ENCODE measurements around the gene UBR3.

Gene UBR3

GRCh38 chr2:169796441-169796840, 30.8 kb upstream of the UBR3 start:
- no peaks in the 10 kb centered on the region for H3K4me1 ChIP-seq (ENCODE audit: low read length)
- H3F3A ChIP-seq (ENCODE audit: insufficient read depth, low read length): peaks cover 8% of the 10 kb centered on the region; the same call in 1 of the 2 replicates
- H4K20me1 ChIP-seq (ENCODE audit: insufficient read depth, low read length): no peaks in the 10 kb centered on the region
- H3K27me3 ChIP-seq (replicated peaks; ENCODE audit: insufficient read depth, low read length): no peaks in the 10 kb centered on the region
- H2AFZ ChIP-seq (ENCODE audit: low read length): no peak overlapping the region
- no peak for TF ChIP-seq EZH2 (optimal IDR thresholded peaks at IDR 0.05; ENCODE audit: low read depth, low read length)
- TF ChIP-seq, protein P1, sequence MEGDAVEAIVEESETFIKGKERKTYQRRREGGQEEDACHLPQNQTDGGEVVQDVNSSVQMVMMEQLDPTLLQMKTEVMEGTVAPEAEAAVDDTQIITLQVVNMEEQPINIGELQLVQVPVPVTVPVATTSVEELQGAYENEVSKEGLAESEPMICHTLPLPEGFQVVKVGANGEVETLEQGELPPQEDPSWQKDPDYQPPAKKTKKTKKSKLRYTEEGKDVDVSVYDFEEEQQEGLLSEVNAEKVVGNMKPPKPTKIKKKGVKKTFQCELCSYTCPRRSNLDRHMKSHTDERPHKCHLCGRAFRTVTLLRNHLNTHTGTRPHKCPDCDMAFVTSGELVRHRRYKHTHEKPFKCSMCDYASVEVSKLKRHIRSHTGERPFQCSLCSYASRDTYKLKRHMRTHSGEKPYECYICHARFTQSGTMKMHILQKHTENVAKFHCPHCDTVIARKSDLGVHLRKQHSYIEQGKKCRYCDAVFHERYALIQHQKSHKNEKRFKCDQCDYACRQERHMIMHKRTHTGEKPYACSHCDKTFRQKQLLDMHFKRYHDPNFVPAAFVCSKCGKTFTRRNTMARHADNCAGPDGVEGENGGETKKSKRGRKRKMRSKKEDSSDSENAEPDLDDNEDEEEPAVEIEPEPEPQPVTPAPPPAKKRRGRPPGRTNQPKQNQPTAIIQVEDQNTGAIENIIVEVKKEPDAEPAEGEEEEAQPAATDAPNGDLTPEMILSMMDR (IDR thresholded peaks at IDR 0.05; ENCODE audit: low read length): no peak
- TF ChIP-seq EZH2phosphoT487 (IDR thresholded peaks at IDR 0.05; ENCODE audit: low read length): no peak
- DNase-seq: no peak
- no peaks in the 10 kb centered on the region for H3K9me2 ChIP-seq (replicated peaks; ENCODE audit: insufficient read depth, low read length)
- no peaks in the 10 kb centered on the region for H3K36me3 ChIP-seq (replicated peaks; ENCODE audit: insufficient read depth, low read length)
- H3K4me3 ChIP-seq (ENCODE audit: low read length): no peak overlapping the region
- H3K9ac ChIP-seq (ENCODE audit: low read length): no peak overlapping the region
- H3K4me2 ChIP-seq (ENCODE audit: low read depth, low read length): no peak overlapping the region
- peaks cover 24% of the 10 kb centered on the region for H3K79me2 ChIP-seq (ENCODE audit: low read length)
- H3K27ac ChIP-seq (ENCODE audit: low read length): no peak overlapping the region
- H3K9me3 ChIP-seq (replicated peaks; ENCODE audit: insufficient read depth, low read length): no peaks in the 10 kb centered on the region

DNA sequence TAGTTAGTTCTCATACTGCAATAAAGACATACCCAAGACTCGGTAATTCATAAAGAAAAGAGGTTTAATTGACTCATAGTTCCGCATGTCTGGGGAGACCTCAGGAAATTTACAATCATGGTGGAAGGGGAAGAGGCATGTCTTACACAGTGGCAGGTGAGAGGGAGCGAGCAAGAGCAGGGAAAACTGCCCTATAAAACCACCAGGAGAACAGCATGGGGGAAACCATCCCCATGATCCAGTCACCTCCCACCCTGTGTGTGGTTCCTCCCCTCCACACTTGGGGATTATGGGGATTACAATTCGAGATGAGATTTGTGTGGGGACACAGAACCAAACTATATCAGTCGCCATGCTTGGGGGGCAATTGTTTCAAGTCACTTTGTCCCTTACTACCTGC, 29.7 kb upstream of the UBR3 start:
- peaks cover 36% of the 10 kb centered on the region for H3K79me2 ChIP-seq (ENCODE audit: low read length)
- H4K20me1 ChIP-seq (ENCODE audit: insufficient read depth, low read length): no peaks in the 10 kb centered on the region; the same call in 1 of the 2 replicates
- H3K27me3 ChIP-seq (replicated peaks; ENCODE audit: insufficient read depth, low read length): no peaks in the 10 kb centered on the region
- no peak overlapping the region for H3K27ac ChIP-seq (ENCODE audit: low read length)
- H3F3A ChIP-seq (ENCODE audit: insufficient read depth, low read length): peaks cover 8% of the 10 kb centered on the region; the same call in 1 of the 2 replicates
- H3K36me3 ChIP-seq (replicated peaks; ENCODE audit: insufficient read depth, low read length): no peaks in the 10 kb centered on the region
- H2AFZ ChIP-seq (ENCODE audit: low read length): peak overlapping the region; percentile 81
- TF ChIP-seq EZH2phosphoT487 (IDR thresholded peaks at IDR 0.05; ENCODE audit: low read length): no peak
- TF ChIP-seq, protein P1 (IDR thresholded peaks at IDR 0.05; ENCODE audit: low read length): no peak
- TF ChIP-seq EZH2 (optimal IDR thresholded peaks at IDR 0.05; ENCODE audit: low read depth, low read length): no peak
- no peak overlapping the region for H3K9ac ChIP-seq (ENCODE audit: low read length)
- no peak for DNase-seq
- no peak overlapping the region for H3K4me2 ChIP-seq (ENCODE audit: low read depth, low read length)
- no peak overlapping the region for H3K4me3 ChIP-seq (ENCODE audit: low read length)
- no peaks in the 10 kb centered on the region for H3K4me1 ChIP-seq (ENCODE audit: low read length)
- H3K9me3 ChIP-seq (replicated peaks; ENCODE audit: insufficient read depth, low read length): no peaks in the 10 kb centered on the region
- H3K9me2 ChIP-seq (replicated peaks; ENCODE audit: insufficient read depth, low read length): no peaks in the 10 kb centered on the region

GRCh38 chr2:169798397-169798717, 28.9 kb upstream of the UBR3 start:
- Histone ChIP-seq H3K4me2 (ENCODE audit: low read depth, low read length) (peak overlapping the region; percentile 74; the same call in 1 of the 2 replicates), H3K79me2 (ENCODE audit: low read length) (peaks cover 43% of the 10 kb centered on the region), H3K36me3 (replicated peaks; ENCODE audit: insufficient read depth, low read length) (no peaks in the 10 kb centered on the region), H3K4me3 (ENCODE audit: low read length) (peak overlapping the region; percentile 72), H3K9me3 (replicated peaks; ENCODE audit: insufficient read depth, low read length) (no peaks in the 10 kb centered on the region), H3K9me2 (replicated peaks; ENCODE audit: insufficient read depth, low read length) (no peaks in the 10 kb centered on the region), H3K4me1 (ENCODE audit: low read length) (no peaks in the 10 kb centered on the region), H3K27ac (ENCODE audit: low read length) (peak overlapping the region; percentile 78; the same call in 1 of the 2 replicates), H2AFZ (ENCODE audit: low read length) (peak overlapping the region; percentile 81), H3K27me3 (replicated peaks; ENCODE audit: insufficient read depth, low read length) (no peaks in the 10 kb centered on the region), H3K9ac (ENCODE audit: low read length) (peak overlapping the region; percentile 80; the same call in 1 of the 2 replicates), H3F3A (ENCODE audit: insufficient read depth, low read length) (peaks cover 8% of the 10 kb centered on the region; the same call in 1 of the 2 replicates), H4K20me1 (ENCODE audit: insufficient read depth, low read length) (no peaks in the 10 kb centered on the region; the same call in 1 of the 2 replicates)
- TF ChIP-seq EZH2 (optimal IDR thresholded peaks at IDR 0.05; ENCODE audit: low read depth, low read length) (no peak), EZH2phosphoT487 (IDR thresholded peaks at IDR 0.05; ENCODE audit: low read length) (no peak)
- TF ChIP-seq, protein P1 (IDR thresholded peaks at IDR 0.05; ENCODE audit: low read length): no peak
- DNase-seq: no peak

All from MM.1S (cell line).